ENCODE data around the gene DHRS13. TPM values are rescaled to one million over a fixed set of nuclear protein-coding genes. Genes with fewer than 3 reads are reported as not detected.

DHRS13 gene
- total and polyA plus RNA-seq, 10 donors = 12.2 to 51.2 (median 18.9) TPM

GRCh38 chr17:28881533-28882056, 21.3 kb downstream of the DHRS13 start:
- no peaks in the 10 kb centered on the region for H3K9me3 ChIP-seq
- H3K36me3 ChIP-seq = peaks cover 12 to 93% (median 85%) of the 10 kb centered on the region in 6 donors
- no peaks in the 10 kb centered on the region for H3K27me3 ChIP-seq (replicated peaks in 1 of 7)
- H3K4me3 ChIP-seq = no peak overlapping the region
- no peak overlapping the region for H3K27ac ChIP-seq
- H3K4me1 ChIP-seq = peaks cover 0 to 23% (median 2%) of the 10 kb centered on the region in 6 donors
- 88 to 97% (median 96%) methylated on average over 17 of the region's 17 CpGs for WGBS, 5 donors
- TF ChIP-seq POLR2AphosphoS5 (IDR thresholded peaks at IDR 0.05) (peak in 1 of 3 donors; percentile 2), CTCF (IDR thresholded peaks at IDR 0.05 in 8 of 11, conservative IDR thresholded peaks at IDR 0.05 in 3 of 11) (no peak)
- intact Hi-C loops (cut with DNase I; ENCODE audit: low total_unique reads) = no loop called here
- no peak for DNase-seq

GRCh38 chr17:28880572-28880945, 22.3 kb downstream of the DHRS13 start:
- Histone ChIP-seq H3K27ac (peak overlapping the region in 1 of 8 donors; percentile 14), H3K4me3 (no peak overlapping the region), H3K36me3 (peaks cover 12 to 82% (median 76%) of the 10 kb centered on the region in 6 donors), H3K27me3 (replicated peaks in 1 of 7) (no peaks in the 10 kb centered on the region), H3K4me1 (peaks cover 0 to 13% (median 0%) of the 10 kb centered on the region in 6 donors), H3K9me3 (no peaks in the 10 kb centered on the region)
- WGBS, 5 donors = 81 to 98% (median 92%) methylated on average over 10 of the region's 10 CpGs
- TF ChIP-seq POLR2A (IDR thresholded peaks at IDR 0.05) (no peak), CTCF (IDR thresholded peaks at IDR 0.05 in 8 of 11, conservative IDR thresholded peaks at IDR 0.05 in 3 of 11) (no peak), POLR2AphosphoS5 (IDR thresholded peaks at IDR 0.05) (peak in 1 of 3 donors; percentile 33)
- DNase-seq = no peak
- intact Hi-C loops (cut with DNase I; ENCODE audit: low total_unique reads) = no loop called here

GRCh38 chr17:28879886-28880571, 22.9 kb downstream of the DHRS13 start:
- TF ChIP-seq CTCF (IDR thresholded peaks at IDR 0.05 in 8 of 11, conservative IDR thresholded peaks at IDR 0.05 in 3 of 11) = no peak
- TF ChIP-seq POLR2AphosphoS5 (IDR thresholded peaks at IDR 0.05) = peak in 1 of 3 donors; percentile 26
- Histone ChIP-seq H3K4me3 (no peak overlapping the region), H3K27me3 (replicated peaks in 1 of 7) (no peaks in the 10 kb centered on the region), H3K36me3 (peaks cover 12 to 77% (median 70%) of the 10 kb centered on the region in 6 donors), H3K27ac (peak overlapping the region in 1 of 8 donors; percentile 17), H3K4me1 (peaks cover 0 to 8% (median 0%) of the 10 kb centered on the region in 6 donors), H3K9me3 (no peaks in the 10 kb centered on the region)
- WGBS, 5 donors = 76 to 83% (median 82%) methylated on average over 9 of the region's 9 CpGs
- DNase-seq = no peak
- intact Hi-C loops (cut with DNase I; ENCODE audit: low total_unique reads) = no loop called here

GRCh38 chr17:28878981-28879380, 23.9 kb downstream of the DHRS13 start:
- Histone ChIP-seq H3K9me3 (no peaks in the 10 kb centered on the region), H3K27ac (no peak overlapping the region), H3K36me3 (peaks cover 12 to 67% (median 61%) of the 10 kb centered on the region in 6 donors), H3K4me1 (no peaks in the 10 kb centered on the region), H3K4me3 (no peak overlapping the region), H3K27me3 (replicated peaks in 1 of 7) (no peaks in the 10 kb centered on the region)
- WGBS, 5 donors = 77 to 97% (median 89%) methylated on average over 4 of the region's 4 CpGs
- TF ChIP-seq POLR2A (IDR thresholded peaks at IDR 0.05) (no peak), POLR2AphosphoS5 (IDR thresholded peaks at IDR 0.05) (peak in 1 of 3 donors; percentile 18)
- DNase-seq = no peak
- intact Hi-C loops (cut with DNase I; ENCODE audit: low total_unique reads) = no loop called here

Data from spleen (tissue), 11 donors.